AG08396 (cell line): Measurements from ENCODE around the gene AP1S2.
"Not testable (repeated sequence)": the region's sequence is repeated elsewhere in the genome, so short reads cannot be mapped to it uniquely, and the experiment has no call there.

ENCODE experiments used
- DNase-seq: peaks from one replicate; pipeline ENCODE4 v3.0.0; 2012; ENCODE audit warnings: low spot score, mixed read lengths

The AP1S2 gene

GRCh38 chrX:15854080-15854655 lies 445 bp downstream of the AP1S2 start:
- peak; percentile 46 for DNase-seq

GRCh38 chrX:15853586-15854079 lies 980 bp downstream of the AP1S2 start:
- no peak for DNase-seq

- DNase-seq: peak; percentile 23
Measured at GRCh38 chrX:15849555-15849954, 5.1 kb downstream of the AP1S2 start.

GRCh38 chrX:15848576-15848975 lies 6.0 kb downstream of the AP1S2 start:
- DNase-seq: no peak

GRCh38 chrX:15843960-15844359 lies 10.7 kb downstream of the AP1S2 start:
- no peak for DNase-seq

GRCh38 chrX:15841853-15842516 lies 12.6 kb downstream of the AP1S2 start:
- no peak for DNase-seq

- DNase-seq: no peak
Measured at GRCh38 chrX:15838017-15838416, 16.6 kb downstream of the AP1S2 start.

GRCh38 chrX:15834827-15835595 lies 19.6 kb downstream of the AP1S2 start:
- no peak for DNase-seq

GRCh38 chrX:15834053-15834452 lies 20.6 kb downstream of the AP1S2 start:
- DNase-seq: no peak

GRCh38 chrX:15831347-15831746 lies 23.3 kb downstream of the AP1S2 start:
- not testable (repeated sequence) for DNase-seq

GRCh38 chrX:15829217-15829616 lies 25.4 kb downstream of the AP1S2 start:
- no peak for DNase-seq

GRCh38 chrX:15825936-15826335 lies 28.7 kb downstream of the AP1S2 start:
- DNase-seq: no peak

- no peak for DNase-seq
Measured at GRCh38 chrX:15822922-15823321, 31.7 kb downstream of the AP1S2 start.

GRCh38 chrX:15820106-15821073 lies 34.2 kb downstream of the AP1S2 start:
- peak; percentile 64 for DNase-seq

- DNase-seq: no peak
Measured at GRCh38 chrX:15816886-15817285, 37.7 kb downstream of the AP1S2 start.

- no peak for DNase-seq
Measured at GRCh38 chrX:15816438-15816809, 38.2 kb downstream of the AP1S2 start.

GRCh38 chrX:15815779-15816437 lies 38.7 kb downstream of the AP1S2 start:
- DNase-seq: peak; percentile 14

GRCh38 chrX:15814771-15815365 lies 39.7 kb downstream of the AP1S2 start:
- DNase-seq: no peak

- DNase-seq: no peak
Measured at GRCh38 chrX:15813416-15813815, 41.2 kb downstream of the AP1S2 start.

GRCh38 chrX:15812192-15812938 lies 42.2 kb downstream of the AP1S2 start:
- DNase-seq: no peak
